SK-N-SH treated with all-trans-retinoic acid at 6 μM for 48 hours (cell line): ENCODE measurements around the gene PPP1R7.

Experiments used
- ATAC-seq: fragments of 200-7000 bp; cut with Tn5 transposase; 3 replicates; pipeline ENCODE4 v1.9.1; 2020; ENCODE audit warnings: mild to moderate bottlenecking, moderate library complexity
- ARNTL ChIP-seq: fragments of 450-650 bp; formaldehyde crosslinking; IDR thresholded peaks from 2 replicates; pipeline ENCODE4 v1.5.0; 2020; ENCODE audit warnings: low read depth, mild to moderate bottlenecking, moderate library complexity, borderline replicate concordance
- BACH2 ChIP-seq: fragments of 250-450 bp; sonication (Bioruptor Pico); IDR thresholded peaks from 2 replicates; pipeline ENCODE4 v1.9.0; 2021; ENCODE audit warnings: mild to moderate bottlenecking, borderline replicate concordance
- CSDC2 ChIP-seq: fragments of 250-450 bp; sonication (Bioruptor Pico); IDR thresholded peaks from 2 replicates; pipeline ENCODE4 v1.5.0; 2020; ENCODE audit warnings: mild to moderate bottlenecking, moderate library complexity
- ESRRG ChIP-seq: fragments of 250-450 bp; sonication (Bioruptor Pico); IDR thresholded peaks from 2 replicates; pipeline ENCODE4 v1.6.1; 2021; ENCODE audit warnings: mild to moderate bottlenecking
- GLIS3 ChIP-seq: fragments of 250-450 bp; sonication (Bioruptor Pico); IDR thresholded peaks from 2 replicates; pipeline ENCODE4 v1.5.0; 2020; ENCODE audit warnings: mild to moderate bottlenecking, moderate library complexity
- ISL1 ChIP-seq: fragments of 250-450 bp; sonication (Bioruptor Pico); IDR thresholded peaks from 2 replicates; pipeline ENCODE4 v2.1.2; 2022; ENCODE audit warnings: mild to moderate bottlenecking, moderate library complexity
- OSR1 ChIP-seq: fragments of 250-450 bp; sonication (Bioruptor Pico); IDR thresholded peaks from 2 replicates; pipeline ENCODE4 v1.8.0; 2022; ENCODE audit warnings: moderate library complexity, mild to moderate bottlenecking, inconsistent platforms
- RARB ChIP-seq: fragments of 250-450 bp; sonication (Bioruptor Pico); IDR thresholded peaks from 2 replicates; pipeline ENCODE4 v1.8.0; 2021; ENCODE audit warnings: mild to moderate bottlenecking, moderate library complexity
- SNAI2 ChIP-seq: fragments of 250-450 bp; sonication (Bioruptor Pico); IDR thresholded peaks from 2 replicates; pipeline ENCODE4 v1.5.0; 2020; ENCODE audit warnings: mild to moderate bottlenecking, moderate library complexity
- TOX ChIP-seq: fragments of 250-450 bp; sonication (Bioruptor Pico); IDR thresholded peaks from 2 replicates; pipeline ENCODE4 v1.8.0; 2021; ENCODE audit warnings: mild to moderate bottlenecking, moderate library complexity, borderline replicate concordance
- ZC3H10 ChIP-seq: fragments of 250-450 bp; sonication (Bioruptor Pico); IDR thresholded peaks from 2 replicates; pipeline ENCODE4 v1.5.1; 2021; ENCODE audit warnings: mild to moderate bottlenecking, moderate library complexity
- ZFP3 ChIP-seq: fragments of 250-450 bp; sonication (Bioruptor Pico); IDR thresholded peaks from 2 replicates; pipeline ENCODE4 v1.5.0; 2020; ENCODE audit warnings: mild to moderate bottlenecking, moderate library complexity
- TF ChIP-seq, protein P1 (sequence below): fragments of 250-450 bp; sonication (Bioruptor Pico); IDR thresholded peaks from 2 replicates; pipeline ENCODE4 v1.5.1; 2020; ENCODE audit warnings: low read depth, mild to moderate bottlenecking, moderate library complexity
- TF ChIP-seq, protein P2 (sequence below): fragments of 250-450 bp; sonication (Bioruptor Pico); IDR thresholded peaks from 2 replicates; pipeline ENCODE4 v1.8.0; 2021; ENCODE audit warnings: low read depth, mild to moderate bottlenecking, moderate library complexity, borderline replicate concordance
- TF ChIP-seq, protein P3 (sequence below): fragments of 250-450 bp; sonication (Bioruptor Pico); IDR thresholded peaks from 2 replicates; pipeline ENCODE4 v1.5.1; 2021; ENCODE audit warnings: mild to moderate bottlenecking, moderate library complexity
- TF ChIP-seq, protein P4 (sequence below): fragments of 250-450 bp; sonication (Bioruptor Pico); IDR thresholded peaks from 2 replicates; pipeline ENCODE4 v1.5.0; 2020; ENCODE audit warnings: mild to moderate bottlenecking, moderate library complexity

Gene PPP1R7

DNA sequence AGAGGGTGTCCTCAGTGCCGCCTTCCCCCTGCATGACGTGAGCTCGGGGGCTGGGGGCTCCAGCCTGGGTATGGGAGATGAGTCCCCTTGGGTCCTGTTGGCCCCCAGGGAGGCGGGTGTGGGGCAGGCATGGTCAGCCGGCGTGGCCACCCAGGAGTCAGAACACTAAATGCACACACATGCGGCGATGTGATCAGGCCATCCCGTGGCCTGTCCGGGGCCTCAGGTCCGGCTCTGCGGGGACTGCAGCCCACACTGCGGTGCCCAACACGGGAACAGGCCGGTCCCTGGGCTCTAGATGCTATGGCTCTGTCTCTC, 52.0 kb downstream of the PPP1R7 start:
- TF ChIP-seq, protein P1, sequence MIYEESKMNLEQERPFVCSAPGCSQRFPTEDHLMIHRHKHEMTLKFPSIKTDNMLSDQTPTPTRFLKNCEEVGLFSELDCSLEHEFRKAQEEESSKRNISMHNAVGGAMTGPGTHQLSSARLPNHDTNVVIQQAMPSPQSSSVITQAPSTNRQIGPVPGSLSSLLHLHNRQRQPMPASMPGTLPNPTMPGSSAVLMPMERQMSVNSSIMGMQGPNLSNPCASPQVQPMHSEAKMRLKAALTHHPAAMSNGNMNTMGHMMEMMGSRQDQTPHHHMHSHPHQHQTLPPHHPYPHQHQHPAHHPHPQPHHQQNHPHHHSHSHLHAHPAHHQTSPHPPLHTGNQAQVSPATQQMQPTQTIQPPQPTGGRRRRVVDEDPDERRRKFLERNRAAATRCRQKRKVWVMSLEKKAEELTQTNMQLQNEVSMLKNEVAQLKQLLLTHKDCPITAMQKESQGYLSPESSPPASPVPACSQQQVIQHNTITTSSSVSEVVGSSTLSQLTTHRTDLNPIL (CRISPR knock-in tag), result no peak
- no peak for TF ChIP-seq BACH2 (CRISPR knock-in tag)
- no peak for TF ChIP-seq TOX
- no peak for ATAC-seq

DNA sequence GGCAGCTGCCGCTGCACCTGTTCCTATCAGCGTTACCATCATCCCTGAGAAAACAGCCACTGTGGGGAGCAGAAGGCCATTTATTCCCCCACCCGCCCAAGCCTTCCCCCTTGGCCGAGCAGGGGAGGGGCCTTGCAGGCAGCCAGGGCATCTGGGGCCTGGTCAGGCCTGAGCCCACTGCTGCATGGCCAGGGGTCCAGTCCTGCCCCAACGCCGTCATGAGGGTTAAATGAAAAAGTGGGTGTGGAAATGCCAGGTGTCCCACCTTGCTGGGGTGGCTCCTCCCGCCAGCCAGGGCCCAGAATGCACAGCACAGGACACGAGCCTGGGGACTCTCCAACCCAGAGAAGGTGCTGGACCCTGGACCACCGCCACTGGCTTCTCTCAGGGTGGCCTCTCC, 52.4 kb downstream of the PPP1R7 start:
- TF ChIP-seq, protein P2, sequence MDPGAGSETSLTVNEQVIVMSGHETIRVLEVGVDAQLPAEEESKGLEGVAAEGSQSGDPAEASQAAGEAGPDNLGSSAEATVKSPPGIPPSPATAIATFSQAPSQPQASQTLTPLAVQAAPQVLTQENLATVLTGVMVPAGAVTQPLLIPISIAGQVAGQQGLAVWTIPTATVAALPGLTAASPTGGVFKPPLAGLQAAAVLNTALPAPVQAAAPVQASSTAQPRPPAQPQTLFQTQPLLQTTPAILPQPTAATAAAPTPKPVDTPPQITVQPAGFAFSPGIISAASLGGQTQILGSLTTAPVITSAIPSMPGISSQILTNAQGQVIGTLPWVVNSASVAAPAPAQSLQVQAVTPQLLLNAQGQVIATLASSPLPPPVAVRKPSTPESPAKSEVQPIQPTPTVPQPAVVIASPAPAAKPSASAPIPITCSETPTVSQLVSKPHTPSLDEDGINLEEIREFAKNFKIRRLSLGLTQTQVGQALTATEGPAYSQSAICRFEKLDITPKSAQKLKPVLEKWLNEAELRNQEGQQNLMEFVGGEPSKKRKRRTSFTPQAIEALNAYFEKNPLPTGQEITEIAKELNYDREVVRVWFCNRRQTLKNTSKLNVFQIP, result no peak
- TF ChIP-seq GLIS3 (CRISPR knock-in tag) (no peak), BACH2 (CRISPR knock-in tag) (no peak), TOX (no peak)
- TF ChIP-seq, protein P3, sequence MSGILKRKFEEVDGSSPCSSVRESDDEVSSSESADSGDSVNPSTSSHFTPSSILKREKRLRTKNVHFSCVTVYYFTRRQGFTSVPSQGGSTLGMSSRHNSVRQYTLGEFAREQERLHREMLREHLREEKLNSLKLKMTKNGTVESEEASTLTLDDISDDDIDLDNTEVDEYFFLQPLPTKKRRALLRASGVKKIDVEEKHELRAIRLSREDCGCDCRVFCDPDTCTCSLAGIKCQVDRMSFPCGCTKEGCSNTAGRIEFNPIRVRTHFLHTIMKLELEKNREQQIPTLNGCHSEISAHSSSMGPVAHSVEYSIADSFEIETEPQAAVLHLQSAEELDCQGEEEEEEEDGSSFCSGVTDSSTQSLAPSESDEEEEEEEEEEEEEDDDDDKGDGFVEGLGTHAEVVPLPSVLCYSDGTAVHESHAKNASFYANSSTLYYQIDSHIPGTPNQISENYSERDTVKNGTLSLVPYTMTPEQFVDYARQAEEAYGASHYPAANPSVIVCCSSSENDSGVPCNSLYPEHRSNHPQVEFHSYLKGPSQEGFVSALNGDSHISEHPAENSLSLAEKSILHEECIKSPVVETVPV (CRISPR knock-in tag), result no peak
- TF ChIP-seq, protein P1 (CRISPR knock-in tag), result no peak
- no peak for ATAC-seq

DNA sequence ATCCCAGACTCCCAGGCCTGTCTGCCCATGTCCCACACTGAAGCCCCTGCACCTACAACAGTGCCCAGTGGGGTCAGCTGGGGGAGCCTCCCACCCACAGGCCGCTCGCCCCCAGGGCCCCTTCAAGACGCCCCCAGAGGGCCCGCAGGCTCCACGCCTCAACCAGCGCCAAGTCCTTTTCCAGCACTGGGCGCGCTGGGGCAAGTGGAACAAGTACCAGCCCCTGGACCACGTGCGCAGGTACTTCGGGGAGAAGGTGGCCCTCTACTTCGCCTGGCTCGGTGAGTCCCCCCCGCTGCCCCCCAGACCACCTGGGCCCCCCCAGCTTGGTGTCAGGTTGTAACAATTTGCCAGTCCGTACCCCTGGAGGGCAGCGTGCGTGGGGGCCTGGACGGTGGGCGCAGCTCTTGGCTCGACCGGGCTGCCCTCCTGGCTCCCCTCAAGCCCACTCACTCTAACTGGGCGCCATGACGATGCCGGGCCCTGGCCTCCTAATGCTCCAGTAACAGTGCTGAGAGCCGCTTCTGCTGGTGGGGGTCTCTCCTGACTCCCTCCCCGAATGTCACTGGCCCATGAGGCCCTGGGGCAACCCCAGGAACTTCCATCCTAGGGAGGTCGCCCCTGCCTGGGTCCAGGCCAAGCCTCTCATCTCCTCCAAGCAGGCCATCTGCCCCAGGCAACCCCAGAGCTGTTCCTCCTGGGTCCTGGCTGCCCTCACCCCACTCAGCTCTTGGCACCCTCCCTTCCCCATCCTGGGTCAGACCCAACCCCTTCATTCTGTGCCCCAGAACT, 53.1 kb downstream of the PPP1R7 start:
- no peak for ATAC-seq
- TF ChIP-seq ZC3H10 (CRISPR knock-in tag), result no peak
- TF ChIP-seq, protein P1 (CRISPR knock-in tag), result no peak
- TF ChIP-seq ESRRG (CRISPR knock-in tag), result no peak
- no peak for TF ChIP-seq TOX
- no peak for TF ChIP-seq SNAI2 (CRISPR knock-in tag)

DNA sequence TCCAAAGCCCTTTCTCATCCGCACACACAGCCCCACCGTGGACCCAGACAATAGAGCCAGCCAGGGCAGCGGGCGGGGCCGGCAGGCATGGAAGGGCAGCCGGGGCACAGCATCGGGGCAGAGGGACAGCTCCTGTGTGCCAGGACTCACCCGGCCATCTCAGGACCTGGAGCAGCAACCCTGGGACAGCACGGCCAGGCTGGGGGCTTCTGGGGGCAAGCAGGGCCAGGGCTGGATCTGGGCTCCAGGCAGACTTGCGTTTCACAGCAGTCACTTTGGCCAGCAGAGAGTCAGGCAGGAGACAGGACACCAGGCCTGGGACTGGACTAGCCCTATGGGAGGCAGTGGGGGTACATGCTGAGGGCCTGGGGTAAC, 53.7 kb downstream of the PPP1R7 start:
- ATAC-seq, result peak; percentile 11; the same call in 1 of the 3 replicates
- no peak for TF ChIP-seq RARB (CRISPR knock-in tag)
- no peak for TF ChIP-seq GLIS3 (CRISPR knock-in tag)
- TF ChIP-seq TOX, result no peak
- TF ChIP-seq SNAI2 (CRISPR knock-in tag), result no peak
- TF ChIP-seq OSR1, result no peak
- TF ChIP-seq ZFP3, result no peak
- TF ChIP-seq CSDC2 (CRISPR knock-in tag), result no peak
- TF ChIP-seq, protein P1 (CRISPR knock-in tag), result no peak
- TF ChIP-seq ISL1 (CRISPR knock-in tag), result no peak
- TF ChIP-seq, protein P4, sequence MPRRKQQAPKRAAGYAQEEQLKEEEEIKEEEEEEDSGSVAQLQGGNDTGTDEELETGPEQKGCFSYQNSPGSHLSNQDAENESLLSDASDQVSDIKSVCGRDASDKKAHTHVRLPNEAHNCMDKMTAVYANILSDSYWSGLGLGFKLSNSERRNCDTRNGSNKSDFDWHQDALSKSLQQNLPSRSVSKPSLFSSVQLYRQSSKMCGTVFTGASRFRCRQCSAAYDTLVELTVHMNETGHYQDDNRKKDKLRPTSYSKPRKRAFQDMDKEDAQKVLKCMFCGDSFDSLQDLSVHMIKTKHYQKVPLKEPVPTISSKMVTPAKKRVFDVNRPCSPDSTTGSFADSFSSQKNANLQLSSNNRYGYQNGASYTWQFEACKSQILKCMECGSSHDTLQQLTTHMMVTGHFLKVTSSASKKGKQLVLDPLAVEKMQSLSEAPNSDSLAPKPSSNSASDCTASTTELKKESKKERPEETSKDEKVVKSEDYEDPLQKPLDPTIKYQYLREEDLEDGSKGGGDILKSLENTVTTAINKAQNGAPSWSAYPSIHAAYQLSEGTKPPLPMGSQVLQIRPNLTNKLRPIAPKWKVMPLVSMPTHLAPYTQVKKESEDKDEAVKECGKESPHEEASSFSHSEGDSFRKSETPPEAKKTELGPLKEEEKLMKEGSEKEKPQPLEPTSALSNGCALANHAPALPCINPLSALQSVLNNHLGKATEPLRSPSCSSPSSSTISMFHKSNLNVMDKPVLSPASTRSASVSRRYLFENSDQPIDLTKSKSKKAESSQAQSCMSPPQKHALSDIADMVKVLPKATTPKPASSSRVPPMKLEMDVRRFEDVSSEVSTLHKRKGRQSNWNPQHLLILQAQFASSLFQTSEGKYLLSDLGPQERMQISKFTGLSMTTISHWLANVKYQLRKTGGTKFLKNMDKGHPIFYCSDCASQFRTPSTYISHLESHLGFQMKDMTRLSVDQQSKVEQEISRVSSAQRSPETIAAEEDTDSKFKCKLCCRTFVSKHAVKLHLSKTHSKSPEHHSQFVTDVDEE (CRISPR knock-in tag), result no peak
- TF ChIP-seq ZC3H10 (CRISPR knock-in tag), result no peak
- no peak for TF ChIP-seq ARNTL (CRISPR knock-in tag)
- TF ChIP-seq ESRRG (CRISPR knock-in tag), result no peak
